ENCODE measurements around the gene NPPB. TPM values are rescaled to one million over a fixed set of nuclear protein-coding genes. Genes with fewer than 3 reads are reported as not detected.

The NPPB gene
- total RNA-seq, 1 donor from 2014 or later: not detected

GRCh38 chr1:11838349-11839272 lies 20.1 kb downstream of the NPPB start:
- H3K27me3 Mint-ChIP-seq (ENCODE audit: low read depth): no peaks in the 10 kb centered on the region
- peak; percentile 76 for DNase-seq (ENCODE audit: low read depth, low spot score)
- H3K4me3 Mint-ChIP-seq: no peak overlapping the region
- no peaks in the 10 kb centered on the region for H3K9me3 Mint-ChIP-seq
- H3K27ac Mint-ChIP-seq (ENCODE audit: unreplicated experiment): no peak overlapping the region
- H3K36me3 Mint-ChIP-seq (ENCODE audit: low read depth): peaks cover 8% of the 10 kb centered on the region
- H3K4me1 Mint-ChIP-seq: no peaks in the 10 kb centered on the region
- TF ChIP-seq, protein P1, sequence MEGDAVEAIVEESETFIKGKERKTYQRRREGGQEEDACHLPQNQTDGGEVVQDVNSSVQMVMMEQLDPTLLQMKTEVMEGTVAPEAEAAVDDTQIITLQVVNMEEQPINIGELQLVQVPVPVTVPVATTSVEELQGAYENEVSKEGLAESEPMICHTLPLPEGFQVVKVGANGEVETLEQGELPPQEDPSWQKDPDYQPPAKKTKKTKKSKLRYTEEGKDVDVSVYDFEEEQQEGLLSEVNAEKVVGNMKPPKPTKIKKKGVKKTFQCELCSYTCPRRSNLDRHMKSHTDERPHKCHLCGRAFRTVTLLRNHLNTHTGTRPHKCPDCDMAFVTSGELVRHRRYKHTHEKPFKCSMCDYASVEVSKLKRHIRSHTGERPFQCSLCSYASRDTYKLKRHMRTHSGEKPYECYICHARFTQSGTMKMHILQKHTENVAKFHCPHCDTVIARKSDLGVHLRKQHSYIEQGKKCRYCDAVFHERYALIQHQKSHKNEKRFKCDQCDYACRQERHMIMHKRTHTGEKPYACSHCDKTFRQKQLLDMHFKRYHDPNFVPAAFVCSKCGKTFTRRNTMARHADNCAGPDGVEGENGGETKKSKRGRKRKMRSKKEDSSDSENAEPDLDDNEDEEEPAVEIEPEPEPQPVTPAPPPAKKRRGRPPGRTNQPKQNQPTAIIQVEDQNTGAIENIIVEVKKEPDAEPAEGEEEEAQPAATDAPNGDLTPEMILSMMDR (conservative IDR thresholded peaks at IDR 0.05): peak; percentile 97

- no peaks in the 10 kb centered on the region for H3K27me3 Mint-ChIP-seq (ENCODE audit: low read depth)
- no peak overlapping the region for H3K4me3 Mint-ChIP-seq
- TF ChIP-seq, protein P1 (conservative IDR thresholded peaks at IDR 0.05): no peak
- H3K27ac Mint-ChIP-seq (ENCODE audit: unreplicated experiment): no peak overlapping the region
- H3K36me3 Mint-ChIP-seq (ENCODE audit: low read depth): peaks cover 8% of the 10 kb centered on the region
- no peaks in the 10 kb centered on the region for H3K9me3 Mint-ChIP-seq
- no peaks in the 10 kb centered on the region for H3K4me1 Mint-ChIP-seq
- DNase-seq (ENCODE audit: low read depth, low spot score): no peak
Measured at GRCh38 chr1:11837767-11838348, 20.9 kb downstream of the NPPB start.

DNA sequence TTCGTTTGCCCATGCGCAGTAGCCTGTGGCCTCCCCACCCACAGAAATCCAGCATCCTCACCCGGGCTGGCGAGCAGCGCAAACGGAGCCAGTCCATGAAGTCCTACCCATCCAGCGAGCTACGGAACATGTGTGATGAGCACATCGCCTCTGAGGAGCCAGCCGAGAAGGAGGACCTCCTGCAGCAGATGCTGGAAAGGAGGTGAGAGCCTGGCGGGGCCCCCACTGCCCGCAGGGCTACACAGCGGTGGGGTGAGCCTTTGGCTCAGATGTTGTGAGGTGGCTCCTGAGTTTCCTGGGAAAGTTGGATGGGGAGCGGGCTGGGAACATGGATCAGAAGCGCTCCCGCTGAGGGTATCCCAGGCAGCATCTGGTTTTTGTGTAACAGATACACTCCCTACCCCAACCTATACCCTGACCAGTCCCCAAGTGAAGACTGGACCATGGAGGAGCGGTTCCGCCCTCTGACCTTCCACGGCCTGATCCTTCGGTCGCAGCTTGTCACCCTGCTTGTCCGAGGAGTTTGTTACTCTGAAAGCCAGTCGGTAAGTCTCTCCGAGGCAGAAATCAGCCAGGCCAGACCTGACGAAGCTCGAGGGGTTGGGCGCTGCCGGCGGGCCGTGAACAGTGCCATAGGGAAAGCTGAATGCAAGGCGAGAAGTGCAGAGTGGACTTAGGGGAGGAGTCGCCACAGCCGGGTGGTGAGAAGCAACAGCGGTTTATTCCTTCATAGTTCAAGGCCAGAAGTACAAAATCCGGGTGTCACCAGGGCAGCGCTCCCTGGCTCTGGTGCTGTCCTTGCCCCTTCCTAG lies 21.6 kb downstream of the NPPB start:
- Mint-ChIP-seq H3K4me3 (no peak overlapping the region), H3K27ac (ENCODE audit: unreplicated experiment) (no peak overlapping the region), H3K27me3 (ENCODE audit: low read depth) (no peaks in the 10 kb centered on the region), H3K9me3 (no peaks in the 10 kb centered on the region), H3K4me1 (no peaks in the 10 kb centered on the region), H3K36me3 (ENCODE audit: low read depth) (peaks cover 8% of the 10 kb centered on the region)
- TF ChIP-seq, protein P1 (conservative IDR thresholded peaks at IDR 0.05): no peak
- no peak for DNase-seq (ENCODE audit: low read depth, low spot score)

- TF ChIP-seq, protein P1 (conservative IDR thresholded peaks at IDR 0.05): no peak
- no peak overlapping the region for H3K4me3 Mint-ChIP-seq
- H3K4me1 Mint-ChIP-seq: no peaks in the 10 kb centered on the region
- H3K27me3 Mint-ChIP-seq (ENCODE audit: low read depth): no peaks in the 10 kb centered on the region
- DNase-seq (ENCODE audit: low read depth, low spot score): no peak
- H3K9me3 Mint-ChIP-seq: no peaks in the 10 kb centered on the region
- H3K27ac Mint-ChIP-seq (ENCODE audit: unreplicated experiment): no peak overlapping the region
- H3K36me3 Mint-ChIP-seq (ENCODE audit: low read depth): peaks cover 8% of the 10 kb centered on the region
Measured at GRCh38 chr1:11835441-11836225, 23.1 kb downstream of the NPPB start.

DNA sequence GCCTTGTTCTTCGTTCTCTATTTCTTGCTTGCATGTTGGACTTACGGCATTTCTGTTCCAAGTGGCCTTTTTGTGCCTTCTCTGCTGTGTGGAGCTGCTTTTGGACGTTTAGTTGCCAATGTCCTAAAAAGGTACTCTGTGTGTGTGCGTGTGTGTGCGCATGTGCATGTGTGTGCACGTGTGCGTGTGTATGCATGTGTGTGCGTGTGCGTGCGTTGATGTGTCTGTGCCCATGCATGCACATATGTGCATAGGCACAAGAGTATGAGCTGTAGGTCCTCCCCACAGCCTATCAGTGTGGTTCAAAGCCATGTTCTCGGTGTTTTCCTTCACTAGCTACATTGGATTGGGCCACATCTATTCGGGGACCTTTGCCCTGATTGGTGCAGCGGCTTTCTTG lies 24.8 kb downstream of the NPPB start:
- Mint-ChIP-seq H3K27ac (ENCODE audit: unreplicated experiment) (no peak overlapping the region), H3K4me1 (no peaks in the 10 kb centered on the region), H3K4me3 (no peak overlapping the region), H3K36me3 (ENCODE audit: low read depth) (peaks cover 10% of the 10 kb centered on the region), H3K27me3 (ENCODE audit: low read depth) (no peaks in the 10 kb centered on the region), H3K9me3 (no peaks in the 10 kb centered on the region)
- TF ChIP-seq, protein P1 (conservative IDR thresholded peaks at IDR 0.05): no peak
- DNase-seq (ENCODE audit: low read depth, low spot score): no peak

Data from neural crest cell (in vitro differentiated cells).